SK-N-MC (cell line): ENCODE data around the gene PROM2.

ENCODE experiments used
- EZH2 ChIP-seq: fragments of 200-600 bp; sonication (generic); IDR thresholded peaks from one replicate; pipeline ENCODE4 v1.6.1; 2017; ENCODE audit warnings: antibody characterized with exemption
- POLR2AphosphoS5 ChIP-seq: IDR thresholded peaks from 2 replicates; pipeline ENCODE4 v1.6.1; 2012; ENCODE audit warnings: mild to moderate bottlenecking, low read depth, low read length, borderline replicate concordance

DNA sequence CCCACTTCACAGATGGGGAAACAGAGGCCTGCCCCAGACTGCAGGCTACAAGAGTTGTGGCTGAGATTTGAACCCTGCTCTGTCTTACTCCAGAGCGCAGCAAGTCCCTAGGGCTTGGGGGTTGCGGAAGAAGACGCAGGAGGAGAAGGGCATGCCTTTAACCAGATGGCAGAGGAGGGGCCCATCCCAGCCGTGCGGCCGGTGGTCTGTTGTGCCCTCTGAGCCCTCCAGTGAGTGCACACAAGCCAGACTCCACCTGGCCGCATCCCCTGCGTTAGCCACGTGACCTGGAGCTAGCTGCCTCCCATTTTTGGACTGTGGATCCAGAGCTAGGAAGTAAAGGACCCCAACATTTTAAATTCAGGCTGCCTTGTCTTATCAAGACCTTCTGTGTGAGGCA, 25.7 kb downstream of the PROM2 start:
- TF ChIP-seq POLR2AphosphoS5 (no peak), EZH2 (no peak)
